Bronchial epithelial cell (primary cell): ENCODE data around the gene KANSL1L. TPM values are rescaled to one million over a fixed set of nuclear protein-coding genes. Genes with fewer than 3 reads are reported as not detected.

Experiments
- DNase-seq: peaks from one replicate; pipeline ENCODE4 v3.0.0-alpha.2; 2010; ENCODE audit warnings: low read depth
- FAIRE-seq: peaks from 2 replicates; lab custom pipeline; 2011; peaks lifted over from hg19 to GRCh38; lab: Jason Lieb, UNC
- H3K27me3 ChIP-seq: 2 replicates; pipeline ENCODE4 v1.5.1; 2011; ENCODE audit warnings: low read length; ENCODE audit not compliant: control insufficient read depth, insufficient read depth
- H3K36me3 ChIP-seq: 2 replicates; pipeline ENCODE4 v1.5.1; 2011; ENCODE audit warnings: low read length; ENCODE audit not compliant: control insufficient read depth, insufficient read depth
- H3K4me3 ChIP-seq: 2 replicates; pipeline ENCODE4 v1.5.1; 2011; ENCODE audit warnings: mild to moderate bottlenecking, low read depth, low read length, control low read depth
- CTCF ChIP-seq: IDR thresholded peaks from 2 replicates; pipeline ENCODE4 v1.5.1; 2011; ENCODE audit warnings: mild to moderate bottlenecking, moderate library complexity, low read length, control low read depth, inconsistent platforms; ENCODE audit not compliant: insufficient read depth, severe bottlenecking
- total RNA-seq: library from RNA; depleted of rRNA; stranded (reverse); fragments of >200 nt; gene quantifications from 2 replicates; pipeline ENCODE4 v1.2.1, GENCODE V29; 2014

KANSL1L gene
- total RNA-seq, 1 donor from 2014 or later, result 8.7 TPM

DNA sequence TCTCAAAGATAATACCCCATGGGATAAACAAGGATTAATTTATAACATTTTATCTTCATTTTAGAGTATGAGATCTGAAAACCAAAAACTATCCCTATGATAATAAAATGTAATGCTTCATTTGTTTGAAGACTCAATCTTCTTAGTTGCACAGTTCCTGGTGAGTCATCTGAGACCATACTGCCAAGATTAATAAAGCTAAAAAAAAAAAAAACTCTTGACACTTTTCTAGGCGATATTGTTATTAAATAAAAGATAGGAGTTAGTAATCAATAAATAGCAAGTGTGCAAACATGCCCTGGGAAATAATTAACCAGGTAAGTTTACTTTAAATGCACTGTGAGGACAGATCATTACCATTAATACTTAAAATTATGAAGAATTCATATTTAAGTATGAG, 84.9 kb downstream of the KANSL1L start:
- Histone ChIP-seq H3K36me3 (no peaks in the 10 kb centered on the region), H3K4me3 (no peak overlapping the region), H3K27me3 (no peaks in the 10 kb centered on the region)
- no peak for FAIRE-seq
- TF ChIP-seq CTCF, result no peak
- peak; percentile 46 for DNase-seq

GRCh38 chr2:210072922-210073509, 98.2 kb downstream of the KANSL1L start:
- FAIRE-seq, result no peak
- no peaks in the 10 kb centered on the region for H3K36me3 ChIP-seq
- peak; percentile 53 for DNase-seq
- H3K27me3 ChIP-seq, result no peaks in the 10 kb centered on the region
- TF ChIP-seq CTCF, result peak; percentile 46
- no peak overlapping the region for H3K4me3 ChIP-seq

DNA sequence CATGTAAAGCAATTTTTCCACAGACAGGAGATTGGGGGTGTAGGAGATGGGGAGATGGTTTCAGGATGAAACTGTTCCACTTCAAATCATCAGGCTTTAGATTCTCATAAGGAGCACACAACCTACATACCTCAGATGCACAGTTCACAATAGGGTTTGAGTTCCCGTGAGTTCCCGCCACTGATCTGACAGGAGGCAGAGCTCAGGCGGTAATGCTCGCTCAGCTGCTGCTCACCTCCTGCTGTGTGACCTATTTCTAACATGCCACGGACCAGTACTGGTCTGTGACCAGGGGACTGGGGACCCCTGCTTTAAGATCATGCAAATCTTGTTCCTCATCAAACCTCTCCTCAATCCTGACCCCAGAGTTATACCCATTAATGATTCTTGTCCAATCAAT, 98.7 kb downstream of the KANSL1L start:
- DNase-seq (no peak), FAIRE-seq (no peak)
- no peak for TF ChIP-seq CTCF

GRCh38 chr2:210063306-210063705, 107.9 kb downstream of the KANSL1L start:
- no peaks in the 10 kb centered on the region for H3K36me3 ChIP-seq
- H3K4me3 ChIP-seq, result no peak overlapping the region
- DNase-seq (no peak), FAIRE-seq (no peak)
- TF ChIP-seq CTCF, result no peak
- H3K27me3 ChIP-seq, result no peaks in the 10 kb centered on the region

More for the DNA sequence above, 98.7 kb downstream of the KANSL1L start:
- no peaks in the 10 kb centered on the region for H3K36me3 ChIP-seq
- H3K27me3 ChIP-seq, result no peaks in the 10 kb centered on the region
- H3K4me3 ChIP-seq, result no peak overlapping the region

DNA sequence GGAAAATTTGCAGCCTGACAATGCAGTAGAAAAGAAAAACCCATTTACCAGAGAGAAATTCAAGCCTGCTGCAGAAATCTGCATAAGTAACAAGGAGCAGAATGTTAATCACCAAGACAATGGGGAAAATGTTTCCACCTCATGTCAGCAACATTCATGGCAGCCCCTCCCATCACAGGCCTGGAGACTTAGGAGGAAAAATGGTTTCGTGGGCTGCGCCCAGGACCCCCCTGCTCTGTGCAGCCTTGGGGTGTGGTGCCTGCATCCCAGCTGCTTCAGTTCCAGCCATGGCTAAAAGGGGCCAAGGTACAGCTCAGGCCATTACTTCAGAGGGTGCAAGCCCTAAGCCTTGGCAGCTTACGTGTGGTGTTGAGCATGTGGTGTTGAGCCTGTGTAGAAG, 115.4 kb downstream of the KANSL1L start:
- Histone ChIP-seq H3K36me3 (no peaks in the 10 kb centered on the region), H3K27me3 (no peaks in the 10 kb centered on the region), H3K4me3 (no peak overlapping the region)
- no peak for FAIRE-seq
- no peak for DNase-seq
- no peak for TF ChIP-seq CTCF

GRCh38 chr2:210054696-210055095, 116.5 kb downstream of the KANSL1L start:
- no peaks in the 10 kb centered on the region for H3K27me3 ChIP-seq
- H3K36me3 ChIP-seq, result no peaks in the 10 kb centered on the region
- FAIRE-seq (no peak), DNase-seq (no peak)
- TF ChIP-seq CTCF, result no peak
- H3K4me3 ChIP-seq, result no peak overlapping the region
